Psoas muscle (tissue), 8 donors: ENCODE results near the gene ZNF598. TPM values are rescaled to one million over a fixed set of nuclear protein-coding genes. Genes with fewer than 3 reads are reported as not detected.

Experiments
- ATAC-seq, 4 donors: fragments of 200-7000 bp; cut with Tn5 transposase; one replicate each; pipeline ENCODE4 v1.9.1; 2020; ENCODE audit warnings: moderate library complexity in 3 of 4, mild to moderate bottlenecking in 2 of 4
- DNase-seq, 2 donors: peaks; one replicate each; pipeline ENCODE4 v3.0.0-alpha.2; 2020
- H3K27ac ChIP-seq: fragments of 200-600 bp; one replicate; pipeline ENCODE4 v1.8.0; 2022
- H3K27me3 ChIP-seq, 3 donors: fragments of 200-600 bp in 1 of 3; one replicate each; pipeline versions ENCODE4 v1.6.1 to v1.8.0; 2013 to 2022; ENCODE audit warnings: low read length in 2 of 3, mild to moderate bottlenecking in 2 of 3, moderate library complexity in 1 of 3; ENCODE audit not compliant: insufficient read depth in 3 of 3
- H3K36me3 ChIP-seq, 2 donors: fragments of 200-600 bp in 1 of 2; one replicate each; pipeline versions ENCODE4 v1.6.1 to v1.8.0; 2013 to 2022; ENCODE audit warnings: low read depth in 1 of 2, mild to moderate bottlenecking in 1 of 2, moderate library complexity in 1 of 2; ENCODE audit not compliant: insufficient read depth in 1 of 2
- H3K4me1 ChIP-seq: fragments of 200-600 bp; one replicate; pipeline ENCODE4 v1.8.0; 2022
- H3K4me3 ChIP-seq: fragments of 200-600 bp; one replicate; pipeline ENCODE4 v1.8.0; 2022; ENCODE audit warnings: mild to moderate bottlenecking
- H3K9me3 ChIP-seq: fragments of 200-600 bp; one replicate; pipeline ENCODE4 v1.8.0; 2022
- CTCF ChIP-seq: fragments of 200-600 bp; IDR thresholded peaks from one replicate; pipeline ENCODE4 v1.8.0; 2022; ENCODE audit warnings: antibody characterized with exemption
- WGBS, 3 donors: extraction: QIAGEN DNeasy Blood & Tissue Kit; methylation state at CpG; one replicate each; pipeline versions ENCODE4 v1.1.6 to v1.1.7; 2013; 5-methylcytosine and 5-hydroxymethylcytosine counted together
- intact Hi-C, 2 donors: fragments of 100-400 bp; cut with DNase I; formaldehyde crosslinking; loops; one replicate each; pipeline versions ENCODE4 v1.11.0 to v1.14.2; 2022
- polyA plus RNA-seq, 3 donors: library from polyadenylated mRNA; stranded (reverse); fragments of 200-250 nt; gene quantifications; one replicate each; pipeline ENCODE4 v1.2.3, GENCODE V29; 2013
- total RNA-seq, 4 donors: library from RNA; stranded (reverse); fragmentation: NEBNext Ultra II Directional in 2 of 4; extraction: Animal tissue kit (Norgen Biotek cat#: 25700) in 2 of 4; gene quantifications; one replicate each; pipeline versions ENCODE4 v1.2.1 to v1.2.4, GENCODE V29; 2021 to 2023
- donor health status: healthy with polysubstance abuse.
- donor health status: DM: no; HTN: no; CAD: no; lungs with moderate emphysema.
- donor health status: Bipolar disorder and iron deficiency.
- donor health status: healthy.
- donor health status: DM: yes; HTN: yes; CAD: no.
- donor health status: DM: no; HTN: no; CAD: no.
- donor health status: DM: no; HTN: no; CAD: no.
- donor health status: DM: yes; HTN: yes; CAD: no.

The ZNF598 gene
- total and polyA plus RNA-seq, 7 donors = 27.4 to 58.8 (median 46.0) TPM

- Histone ChIP-seq H3K27ac (no peak overlapping the region), H3K36me3 (peaks cover 0 to 5% of the 10 kb centered on the region in 2 donors), H3K27me3 (no peaks in the 10 kb centered on the region), H3K4me3 (peak overlapping the region; percentile 78), H3K4me1 (peaks cover 21% of the 10 kb centered on the region), H3K9me3 (no peaks in the 10 kb centered on the region)
- no peak for TF ChIP-seq CTCF
- WGBS, 3 donors = 77 to 85% (median 78%) methylated on average over 16 to 18 of the region's 18 CpGs
- DNase-seq (no peak), ATAC-seq (no peak)
- intact Hi-C loops = no loop called here
These were observed 19.1 kb upstream of the ZNF598 start for GRCh38 chr16:2028620-2029220.

GRCh38 chr16:2028146-2028545 lies 18.5 kb upstream of the ZNF598 start:
- ATAC-seq (no peak), DNase-seq (no peak)
- peak overlapping the region; percentile 78 for H3K4me3 ChIP-seq
- no peak overlapping the region for H3K27ac ChIP-seq
- WGBS, 3 donors = 62 to 71% (median 66%) methylated on average over 3 of the region's 3 CpGs
- peaks cover 21% of the 10 kb centered on the region for H3K4me1 ChIP-seq
- H3K36me3 ChIP-seq = peaks cover 0 to 5% of the 10 kb centered on the region in 2 donors
- H3K9me3 ChIP-seq = no peaks in the 10 kb centered on the region
- TF ChIP-seq CTCF = no peak
- intact Hi-C loops = no loop called here
- H3K27me3 ChIP-seq = no peaks in the 10 kb centered on the region

- DNase-seq = no peak
- intact Hi-C loops = loop anchor here in 1 of 2 donors (1.0 kb wide), 1 partner anchor 45 kb away; no protein-coding TSS in a partner anchor
- Histone ChIP-seq H3K4me3 (peak overlapping the region; percentile 78), H3K27ac (peak overlapping the region; percentile 67), H3K4me1 (peaks cover 24% of the 10 kb centered on the region), H3K9me3 (no peaks in the 10 kb centered on the region), H3K27me3 (no peaks in the 10 kb centered on the region), H3K36me3 (peaks cover 0 to 5% of the 10 kb centered on the region in 2 donors)
- no peak for TF ChIP-seq CTCF
- no peak for ATAC-seq
- WGBS, 3 donors = 7 to 18% (median 8%) methylated on average over 39 to 76 of the region's 76 CpGs
These were observed 17.7 kb upstream of the ZNF598 start for GRCh38 chr16:2027024-2028010.

GRCh38 chr16:2026461-2027023 lies 16.9 kb upstream of the ZNF598 start, which contains the start of gene NHERF2:
TSS of gene NHERF2 (plus strand) at chr16:2026902. CDS start at chr16:2027006, 104 bp downstream.
- peaks cover 0 to 3% (median 2%) of the 10 kb centered on the region in 3 donors for H3K27me3 ChIP-seq
- WGBS, 3 donors = 7 to 29% (median 11%) methylated on average over 10 to 59 of the region's 59 CpGs
- peaks cover 24% of the 10 kb centered on the region for H3K4me1 ChIP-seq
- intact Hi-C loops = loop anchor here in 1 of 2 donors (1.0 kb wide), 1 partner anchor 46 kb away; no protein-coding TSS in a partner anchor
- H3K4me3 ChIP-seq = peak within 1 kb of the TSS; percentile 78
- H3K27ac ChIP-seq = peak within 1 kb of the TSS; percentile 70
- DNase-seq = peak in 1 of 2 donors; percentile 66
- H3K36me3 ChIP-seq = peaks cover 0 to 5% of the 10 kb centered on the region in 2 donors
- no peak for TF ChIP-seq CTCF
- ATAC-seq = peak; percentile 10 to 38 (median 26)
- no peaks in the 10 kb centered on the region for H3K9me3 ChIP-seq
